Ovary (tissue), 3 donors: ENCODE data around the gene SERPINB4.

Experiments
- EP300 ChIP-seq: sonication (generic); formaldehyde crosslinking; IDR thresholded peaks from one replicate; pipeline ENCODE4 v1.6.1; 2017; ENCODE audit warnings: antibody characterized with exemption
- POLR2A ChIP-seq: fragments of 450-650 bp; IDR thresholded peaks from one replicate; pipeline ENCODE4 v1.6.1; 2017; ENCODE audit warnings: antibody characterized with exemption, mild to moderate bottlenecking, moderate library complexity
- TF ChIP-seq, protein P1 (sequence below), 3 donors: fragments of 450-650 bp in 2 of 3; fragments of 200-600 bp in 1 of 3; IDR thresholded peaks; one replicate each; pipeline versions ENCODE4 v1.5.1 to v1.8.0; 2016 to 2022; ENCODE audit warnings: antibody characterized with exemption in 3 of 3, mild to moderate bottlenecking in 1 of 3
- donor health status: DM: no; HTN: no; CAD: no.

DNA sequence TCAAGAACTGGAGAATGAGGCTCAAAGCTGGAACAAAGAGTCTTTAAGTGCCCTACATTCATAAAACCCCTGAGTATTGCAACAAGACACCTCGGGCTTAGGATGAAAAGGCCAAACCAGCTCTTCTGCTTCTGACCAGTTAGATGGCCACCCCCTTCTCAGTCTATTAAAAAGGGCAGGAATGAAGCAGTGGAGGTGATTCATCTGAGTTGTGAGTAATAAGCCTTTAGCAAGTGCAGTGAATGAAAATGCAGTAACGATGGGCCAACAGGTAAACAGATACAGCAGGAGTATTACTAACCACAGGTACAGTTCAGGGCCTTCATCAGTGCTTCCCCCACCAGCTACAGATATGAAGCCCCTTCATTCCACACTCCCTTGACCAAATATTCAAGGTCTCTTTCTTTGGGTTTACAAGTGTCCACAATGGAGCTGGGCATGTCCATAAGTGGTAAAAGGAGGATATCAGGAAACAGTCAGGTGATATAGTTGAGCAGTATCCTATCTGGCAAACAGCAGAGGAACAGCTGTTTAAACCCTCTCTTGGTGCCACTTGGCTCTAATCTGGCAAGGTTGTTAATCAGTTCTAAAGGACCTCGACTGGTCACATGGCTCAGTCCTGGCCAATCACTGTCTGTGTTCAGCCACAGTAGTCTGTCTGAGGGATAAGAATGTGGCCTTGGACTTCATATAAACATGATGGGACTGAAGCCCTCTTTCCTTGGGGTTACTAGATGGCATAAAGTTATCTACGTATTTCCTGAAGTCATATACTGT is 39.1 kb downstream of the SERPINB4 start:
- TF ChIP-seq POLR2A (no peak), EP300 (no peak)
- TF ChIP-seq, protein P1, sequence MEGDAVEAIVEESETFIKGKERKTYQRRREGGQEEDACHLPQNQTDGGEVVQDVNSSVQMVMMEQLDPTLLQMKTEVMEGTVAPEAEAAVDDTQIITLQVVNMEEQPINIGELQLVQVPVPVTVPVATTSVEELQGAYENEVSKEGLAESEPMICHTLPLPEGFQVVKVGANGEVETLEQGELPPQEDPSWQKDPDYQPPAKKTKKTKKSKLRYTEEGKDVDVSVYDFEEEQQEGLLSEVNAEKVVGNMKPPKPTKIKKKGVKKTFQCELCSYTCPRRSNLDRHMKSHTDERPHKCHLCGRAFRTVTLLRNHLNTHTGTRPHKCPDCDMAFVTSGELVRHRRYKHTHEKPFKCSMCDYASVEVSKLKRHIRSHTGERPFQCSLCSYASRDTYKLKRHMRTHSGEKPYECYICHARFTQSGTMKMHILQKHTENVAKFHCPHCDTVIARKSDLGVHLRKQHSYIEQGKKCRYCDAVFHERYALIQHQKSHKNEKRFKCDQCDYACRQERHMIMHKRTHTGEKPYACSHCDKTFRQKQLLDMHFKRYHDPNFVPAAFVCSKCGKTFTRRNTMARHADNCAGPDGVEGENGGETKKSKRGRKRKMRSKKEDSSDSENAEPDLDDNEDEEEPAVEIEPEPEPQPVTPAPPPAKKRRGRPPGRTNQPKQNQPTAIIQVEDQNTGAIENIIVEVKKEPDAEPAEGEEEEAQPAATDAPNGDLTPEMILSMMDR (IDR thresholded peaks at IDR 0.05): no peak
